ENCODE results near the gene ESPNL.

Gene ESPNL

DNA sequence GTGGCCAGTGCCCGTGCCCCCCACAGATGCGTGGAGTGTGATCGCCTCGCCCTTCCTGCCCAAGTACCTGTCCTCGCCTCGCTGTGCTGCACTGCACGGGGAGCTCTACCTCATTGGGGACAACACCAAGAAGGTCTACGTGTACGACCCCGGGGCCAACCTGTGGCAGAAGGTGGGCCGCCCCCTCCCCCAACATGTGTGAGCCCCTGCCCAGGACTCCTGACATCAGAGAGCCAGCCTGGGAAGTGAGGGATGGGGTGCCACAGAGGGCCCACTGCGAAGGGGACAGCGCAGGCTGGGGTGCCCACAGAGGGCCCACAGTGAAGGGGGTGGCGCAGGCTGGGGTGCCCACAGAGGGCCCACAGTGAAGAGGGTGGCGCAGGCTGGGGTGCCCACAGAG, 48.8 kb downstream of the ESPNL start:
- no peaks in the 10 kb centered on the region for H3K4me1 ChIP-seq (ENCODE audit: low read length)
- no peak overlapping the region for H3K27ac ChIP-seq (ENCODE audit: low read length)
- no peak overlapping the region for H3K4me3 ChIP-seq (ENCODE audit: low read length)
- TF ChIP-seq EZH2 (optimal IDR thresholded peaks at IDR 0.05; ENCODE audit: low read depth, low read length), result no peak
- TF ChIP-seq EZH2phosphoT487 (IDR thresholded peaks at IDR 0.05; ENCODE audit: low read length), result no peak
- TF ChIP-seq, protein P1, sequence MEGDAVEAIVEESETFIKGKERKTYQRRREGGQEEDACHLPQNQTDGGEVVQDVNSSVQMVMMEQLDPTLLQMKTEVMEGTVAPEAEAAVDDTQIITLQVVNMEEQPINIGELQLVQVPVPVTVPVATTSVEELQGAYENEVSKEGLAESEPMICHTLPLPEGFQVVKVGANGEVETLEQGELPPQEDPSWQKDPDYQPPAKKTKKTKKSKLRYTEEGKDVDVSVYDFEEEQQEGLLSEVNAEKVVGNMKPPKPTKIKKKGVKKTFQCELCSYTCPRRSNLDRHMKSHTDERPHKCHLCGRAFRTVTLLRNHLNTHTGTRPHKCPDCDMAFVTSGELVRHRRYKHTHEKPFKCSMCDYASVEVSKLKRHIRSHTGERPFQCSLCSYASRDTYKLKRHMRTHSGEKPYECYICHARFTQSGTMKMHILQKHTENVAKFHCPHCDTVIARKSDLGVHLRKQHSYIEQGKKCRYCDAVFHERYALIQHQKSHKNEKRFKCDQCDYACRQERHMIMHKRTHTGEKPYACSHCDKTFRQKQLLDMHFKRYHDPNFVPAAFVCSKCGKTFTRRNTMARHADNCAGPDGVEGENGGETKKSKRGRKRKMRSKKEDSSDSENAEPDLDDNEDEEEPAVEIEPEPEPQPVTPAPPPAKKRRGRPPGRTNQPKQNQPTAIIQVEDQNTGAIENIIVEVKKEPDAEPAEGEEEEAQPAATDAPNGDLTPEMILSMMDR (IDR thresholded peaks at IDR 0.05; ENCODE audit: low read length), result no peak
- H4K20me1 ChIP-seq (ENCODE audit: insufficient read depth, low read length), result no peaks in the 10 kb centered on the region
- no peaks in the 10 kb centered on the region for H3K79me2 ChIP-seq (ENCODE audit: low read length)
- H3K9me3 ChIP-seq (replicated peaks; ENCODE audit: insufficient read depth, low read length), result no peaks in the 10 kb centered on the region
- no peak for DNase-seq
- H3K4me2 ChIP-seq (ENCODE audit: low read depth, low read length), result no peak overlapping the region
- no peaks in the 10 kb centered on the region for H3K36me3 ChIP-seq (replicated peaks; ENCODE audit: insufficient read depth, low read length)
- no peaks in the 10 kb centered on the region for H3K9me2 ChIP-seq (replicated peaks; ENCODE audit: insufficient read depth, low read length)
- H3K27me3 ChIP-seq (replicated peaks; ENCODE audit: insufficient read depth, low read length), result no peaks in the 10 kb centered on the region
- no peaks in the 10 kb centered on the region for H3F3A ChIP-seq (ENCODE audit: insufficient read depth, low read length)
- no peak overlapping the region for H2AFZ ChIP-seq (ENCODE audit: low read length)
- H3K9ac ChIP-seq (ENCODE audit: low read length), result no peak overlapping the region

GRCh38 chr2:238149841-238150572, 49.9 kb downstream of the ESPNL start:
- Histone ChIP-seq H3F3A (ENCODE audit: insufficient read depth, low read length) (no peaks in the 10 kb centered on the region), H4K20me1 (ENCODE audit: insufficient read depth, low read length) (no peaks in the 10 kb centered on the region), H3K27ac (ENCODE audit: low read length) (no peak overlapping the region), H3K4me2 (ENCODE audit: low read depth, low read length) (no peak overlapping the region), H3K9me2 (replicated peaks; ENCODE audit: insufficient read depth, low read length) (no peaks in the 10 kb centered on the region), H3K27me3 (replicated peaks; ENCODE audit: insufficient read depth, low read length) (no peaks in the 10 kb centered on the region), H3K9ac (ENCODE audit: low read length) (no peak overlapping the region), H3K36me3 (replicated peaks; ENCODE audit: insufficient read depth, low read length) (no peaks in the 10 kb centered on the region), H3K9me3 (replicated peaks; ENCODE audit: insufficient read depth, low read length) (no peaks in the 10 kb centered on the region), H3K79me2 (ENCODE audit: low read length) (no peaks in the 10 kb centered on the region), H2AFZ (ENCODE audit: low read length) (no peak overlapping the region), H3K4me3 (ENCODE audit: low read length) (no peak overlapping the region), H3K4me1 (ENCODE audit: low read length) (no peaks in the 10 kb centered on the region)
- TF ChIP-seq, protein P1 (IDR thresholded peaks at IDR 0.05; ENCODE audit: low read length), result no peak
- TF ChIP-seq EZH2phosphoT487 (IDR thresholded peaks at IDR 0.05; ENCODE audit: low read length) (no peak), EZH2 (optimal IDR thresholded peaks at IDR 0.05; ENCODE audit: low read depth, low read length) (no peak)
- DNase-seq, result no peak

DNA sequence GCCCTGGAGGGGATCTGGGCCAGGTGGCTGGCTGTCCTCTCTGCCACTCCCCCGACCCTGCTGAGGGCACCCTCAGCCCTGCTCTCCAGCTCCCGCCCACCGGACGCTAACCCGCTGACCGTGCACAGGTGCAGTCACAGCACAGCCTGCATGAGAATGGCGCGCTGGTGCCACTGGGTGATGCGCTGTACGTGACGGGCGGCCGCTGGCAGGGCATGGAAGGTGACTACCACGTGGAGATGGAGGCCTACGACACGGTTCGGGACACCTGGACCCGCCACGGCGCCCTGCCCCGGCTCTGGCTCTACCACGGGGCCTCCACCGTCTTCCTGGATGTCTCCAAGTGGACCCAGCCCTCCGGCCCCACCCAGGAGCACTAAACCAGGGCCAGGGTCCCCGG, 50.5 kb downstream of the ESPNL start:
- no peak overlapping the region for H3K9ac ChIP-seq (ENCODE audit: low read length)
- no peaks in the 10 kb centered on the region for H3K9me2 ChIP-seq (replicated peaks; ENCODE audit: insufficient read depth, low read length)
- no peak for DNase-seq
- H2AFZ ChIP-seq (ENCODE audit: low read length), result no peak overlapping the region
- H3K79me2 ChIP-seq (ENCODE audit: low read length), result no peaks in the 10 kb centered on the region
- H3K9me3 ChIP-seq (replicated peaks; ENCODE audit: insufficient read depth, low read length), result no peaks in the 10 kb centered on the region
- no peaks in the 10 kb centered on the region for H3K27me3 ChIP-seq (replicated peaks; ENCODE audit: insufficient read depth, low read length)
- no peak overlapping the region for H3K27ac ChIP-seq (ENCODE audit: low read length)
- no peak overlapping the region for H3K4me3 ChIP-seq (ENCODE audit: low read length)
- H4K20me1 ChIP-seq (ENCODE audit: insufficient read depth, low read length), result no peaks in the 10 kb centered on the region
- no peaks in the 10 kb centered on the region for H3F3A ChIP-seq (ENCODE audit: insufficient read depth, low read length)
- no peaks in the 10 kb centered on the region for H3K4me1 ChIP-seq (ENCODE audit: low read length)
- TF ChIP-seq, protein P1 (IDR thresholded peaks at IDR 0.05; ENCODE audit: low read length), result no peak
- TF ChIP-seq EZH2 (optimal IDR thresholded peaks at IDR 0.05; ENCODE audit: low read depth, low read length) (no peak), EZH2phosphoT487 (IDR thresholded peaks at IDR 0.05; ENCODE audit: low read length) (no peak)
- no peaks in the 10 kb centered on the region for H3K36me3 ChIP-seq (replicated peaks; ENCODE audit: insufficient read depth, low read length)
- no peak overlapping the region; the same call in 1 of the 2 replicates for H3K4me2 ChIP-seq (ENCODE audit: low read depth, low read length)
